DMS79 (cell line): ENCODE results near the gene SNCG.
"Not testable (repeated sequence)": the region's sequence is repeated elsewhere in the genome, so short reads cannot be mapped to it uniquely, and the experiment has no call there.

Experiments used
- DNase-seq: peaks from one replicate; lab custom pipeline; 2025; lab: John Stamatoyannopoulos, UW

Gene SNCG

GRCh38 chr10:86944907-86945306 lies 13.5 kb upstream of the SNCG start:
- DNase-seq = no peak

- no peak for DNase-seq
Measured at GRCh38 chr10:86945361-86946212, 12.8 kb upstream of the SNCG start.

- no peak for DNase-seq
Measured at GRCh38 chr10:86946213-86947155, 11.9 kb upstream of the SNCG start.

GRCh38 chr10:86947806-86948205 lies 10.6 kb upstream of the SNCG start:
- DNase-seq = not testable (repeated sequence)

GRCh38 chr10:86950349-86950748 lies 8.1 kb upstream of the SNCG start:
- DNase-seq = no peak

- no peak for DNase-seq
Measured at GRCh38 chr10:86951184-86951761, 7.1 kb upstream of the SNCG start.

GRCh38 chr10:86952106-86952505 lies 6.3 kb upstream of the SNCG start:
- DNase-seq = no peak

GRCh38 chr10:86952697-86953096 lies 5.7 kb upstream of the SNCG start:
- DNase-seq = not testable (repeated sequence)

- no peak for DNase-seq
Measured at GRCh38 chr10:86953747-86954680, 4.4 kb upstream of the SNCG start.

- no peak for DNase-seq
Measured at GRCh38 chr10:86954681-86955500, 3.5 kb upstream of the SNCG start.

GRCh38 chr10:86955501-86956194 lies 2.8 kb upstream of the SNCG start:
- no peak for DNase-seq

- DNase-seq = no peak
Measured at GRCh38 chr10:86956195-86956847, 2.1 kb upstream of the SNCG start.

GRCh38 chr10:86956848-86957448 lies 1.5 kb upstream of the SNCG start:
- DNase-seq = no peak

- DNase-seq = no peak
Measured at GRCh38 chr10:86957471-86958115, 806 bp upstream of the SNCG start, which contains the start of gene MMRN2. TSS of gene MMRN2 (minus strand) at chr10:86957615. CDS start at chr10:86957541, 74 bp downstream.

- no peak for DNase-seq
Measured at GRCh38 chr10:86958901-86959736, 720 bp downstream of the SNCG start.

- DNase-seq = no peak
Measured at GRCh38 chr10:86959737-86960002, 1.3 kb downstream of the SNCG start.

GRCh38 chr10:86960003-86960862 lies 1.8 kb downstream of the SNCG start:
- DNase-seq = no peak
